Panc1 (cell line): ENCODE measurements around the gene CNOT11. TPM values are rescaled to one million over a fixed set of nuclear protein-coding genes. Genes with fewer than 3 reads are reported as not detected.

ENCODE experiments used
- ATAC-seq: fragments of 200-7000 bp; cut with Tn5 transposase; 2 replicates; pipeline ENCODE4 v1.9.1; 2020; ENCODE audit warnings: mild to moderate bottlenecking, moderate library complexity
- BruUV-seq: library from RNA; stranded (reverse); fragments of 400-500 nt; replicated peaks from 2 replicates; lab custom pipeline; 2021; lab: Mats Ljungman, UMichigan
- CTCF ChIA-PET: fragments of 300-600 bp; sonication (Branson Sonifier 250); formaldehyde crosslinking; loops from one replicate; lab custom pipeline; 2022; ENCODE audit warnings: antibody characterized with exemption; lab: Charles Lee
- POLR2A ChIA-PET: fragments of 300-600 bp; sonication (Branson Sonifier 250); formaldehyde crosslinking; loops from one replicate; lab custom pipeline; 2022; ENCODE audit warnings: antibody characterized with exemption; lab: Charles Lee
- DNase-seq: peaks from one replicate; pipeline ENCODE4 v3.0.0-alpha.2; 2010; ENCODE audit warnings: low read depth, low spot score
- H3K27ac ChIP-seq: 2 replicates; pipeline ENCODE4 v1.5.1; 2011; ENCODE audit warnings: mild to moderate bottlenecking, low read length, inconsistent platforms
- H3K27me3 ChIP-seq: fragments of 200-500 bp; sonication (Bioruptor generic); 2 replicates; pipeline ENCODE4 v1.6.0; 2014; ENCODE audit warnings: low read length, inconsistent platforms; ENCODE audit not compliant: control insufficient read depth, insufficient read depth
- H3K36me3 ChIP-seq: fragments of 200-500 bp; sonication (Bioruptor generic); 2 replicates; pipeline ENCODE4 v1.5.1; 2014; ENCODE audit warnings: inconsistent platforms, mild to moderate bottlenecking, low read length, moderate library complexity; ENCODE audit not compliant: control insufficient read depth, insufficient read depth
- H3K4me1 ChIP-seq: 2 replicates; pipeline ENCODE4 v1.5.1; 2011; ENCODE audit warnings: inconsistent platforms, mild to moderate bottlenecking, low read length, moderate library complexity; ENCODE audit not compliant: control insufficient read depth, insufficient read depth
- H3K4me3 ChIP-seq, 2 experiments: 2 replicates each; pipeline ENCODE4 v1.5.1; 2011 to 2012; ENCODE audit warnings: low read depth in 2 of 2, low read length in 2 of 2, mild to moderate bottlenecking in 2 of 2, inconsistent platforms in 1 of 2, moderate library complexity in 1 of 2
- H3K9me3 ChIP-seq: fragments of 200-500 bp; sonication (Bioruptor generic); 2 replicates; pipeline ENCODE4 v1.5.1; 2014; ENCODE audit warnings: low read depth, mild to moderate bottlenecking, inconsistent platforms, low read length, moderate library complexity; ENCODE audit not compliant: control insufficient read depth, insufficient read depth
- CTCF ChIP-seq: fragments of 450-650 bp; IDR thresholded peaks from 2 replicates; pipeline ENCODE4 v1.5.1; 2017; ENCODE audit warnings: mild to moderate bottlenecking
- POLR2AphosphoS5 ChIP-seq: IDR thresholded peaks from 2 replicates; pipeline ENCODE4 v1.6.1; 2012; ENCODE audit warnings: mild to moderate bottlenecking, low read depth, low read length, moderate library complexity
- REST ChIP-seq, 2 experiments: IDR thresholded peaks; 2 replicates each; pipeline ENCODE4 v1.6.1; 2011 to 2012; ENCODE audit warnings: low read depth in 2 of 2, control low read depth in 1 of 2, low read length in 1 of 2, mild to moderate bottlenecking in 1 of 2, moderate library complexity in 1 of 2; ENCODE audit not compliant: insufficient read depth in 1 of 2
- SIN3A ChIP-seq: IDR thresholded peaks from 2 replicates; pipeline ENCODE4 v1.6.1; 2012; ENCODE audit warnings: low read depth, mild to moderate bottlenecking, low read length, moderate library complexity, borderline replicate concordance; ENCODE audit not compliant: insufficient read depth
- TCF7L2 ChIP-seq: IDR thresholded peaks from 2 replicates; pipeline ENCODE4 v1.6.1; 2011; ENCODE audit warnings: mild to moderate bottlenecking, low read depth, low read length, inconsistent platforms
- in situ Hi-C: cut with HindIII; loops from 2 replicates; pipeline ENCODE4 v1.10.0; 2016; ENCODE audit warnings: low sequenced_read_pairs, low pct_unique_long_range_greater_than_20kb
- intact Hi-C: fragments of 100-400 bp; cut with micrococcal nuclease; formaldehyde crosslinking; loops from one replicate; pipeline ENCODE4 v1.10.0; 2022; ENCODE audit not compliant: unreplicated experiment
- total RNA-seq: library from RNA; stranded (reverse); gene quantifications from one replicate; pipeline ENCODE4 v1.2.1, GENCODE V29; 2021; ENCODE audit not compliant: unreplicated experiment

CNOT11 gene
- total RNA-seq, 1 experiment from 2014 or later, result 58.3 TPM

- DNase-seq (no peak), ATAC-seq (no peak)
- CTCF ChIA-PET, result interaction anchor here (0.7 kb wide), 1 partner anchor 529 kb away, joined by 3 read pairs; no protein-coding TSS in a partner anchor
- in situ Hi-C loops (no loop called here), intact Hi-C loops (no loop called here)
- Histone ChIP-seq H3K4me1 (no peaks in the 10 kb centered on the region), H3K4me3 (no peak overlapping the region), H3K36me3 (peaks cover 14% of the 10 kb centered on the region), H3K9me3 (no peaks in the 10 kb centered on the region), H3K27me3 (no peaks in the 10 kb centered on the region), H3K27ac (no peak overlapping the region)
- BruUV-seq, result no TSS peak
- no peak for TF ChIP-seq TCF7L2
- no peak for TF ChIP-seq CTCF
- no peak for TF ChIP-seq REST (IDR thresholded peaks at IDR 0.05; ENCODE audit: insufficient read depth in 1 of 2, low read depth in 2 of 2, low read length in 1 of 2)
- no peak for TF ChIP-seq SIN3A
- no peak for TF ChIP-seq POLR2AphosphoS5
- POLR2A ChIA-PET, result interaction anchor here (0.6 kb wide), 1 partner anchor 282 kb away, joined by 3 read pairs; no protein-coding TSS in a partner anchor
Observed at GRCh38 chr2:101296371-101296770, 43.7 kb downstream of the CNOT11 start.

- DNase-seq (no peak), ATAC-seq (no peak)
- ChIA-PET CTCF (no interaction called here), POLR2A (no interaction called here)
- no peaks in the 10 kb centered on the region for H3K27me3 ChIP-seq
- H3K36me3 ChIP-seq, result peaks cover 14% of the 10 kb centered on the region
- TF ChIP-seq TCF7L2, result no peak
- TF ChIP-seq POLR2AphosphoS5, result no peak
- no peak for TF ChIP-seq CTCF
- TF ChIP-seq REST (IDR thresholded peaks at IDR 0.05; ENCODE audit: insufficient read depth in 1 of 2, low read depth in 2 of 2, low read length in 1 of 2), result no peak
- no peak for TF ChIP-seq SIN3A
- H3K4me3 ChIP-seq, result no peak overlapping the region
- BruUV-seq, result no TSS peak
- no peaks in the 10 kb centered on the region for H3K9me3 ChIP-seq
- intact Hi-C loops (no loop called here), in situ Hi-C loops (no loop called here)
- no peak overlapping the region for H3K27ac ChIP-seq
- H3K4me1 ChIP-seq, result no peaks in the 10 kb centered on the region
Observed at GRCh38 chr2:101297383-101297782, 44.7 kb downstream of the CNOT11 start.
